ENCODE results near the gene ATG4C. TPM values are rescaled to one million over a fixed set of nuclear protein-coding genes. Genes with fewer than 3 reads are reported as not detected.

Gene ATG4C
- total RNA-seq, 4 donors from 2014 or later: 3.9 to 14.2 (median 7.7) TPM

- H3K9me3 ChIP-seq: no peaks in the 10 kb centered on the region
- H3K27me3 ChIP-seq: no peaks in the 10 kb centered on the region
- H3K27ac ChIP-seq: no peak overlapping the region
- 58 to 69% methylated on average over 1 of the region's 1 CpG for WGBS, 2 donors
- H3K4me3 ChIP-seq: no peak overlapping the region
- DNase-seq (ENCODE audit: low spot score in 2 of 2): no peak
- peaks cover 0 to 11% (median 4%) of the 10 kb centered on the region in 4 donors for H3K4me1 ChIP-seq
- TF ChIP-seq CTCF (IDR thresholded peaks at IDR 0.05) (no peak), EP300 (IDR thresholded peaks at IDR 0.05) (no peak)
- H3K36me3 ChIP-seq: no peaks in the 10 kb centered on the region
Observed at GRCh38 chr1:62794053-62794452, 10.1 kb downstream of the ATG4C start.

GRCh38 chr1:62796221-62796620 lies 12.3 kb downstream of the ATG4C start:
- H3K4me3 ChIP-seq: no peak overlapping the region
- no peak for DNase-seq (ENCODE audit: low spot score in 2 of 2)
- no peaks in the 10 kb centered on the region for H3K9me3 ChIP-seq
- H3K4me1 ChIP-seq: peaks cover 0 to 7% (median 3%) of the 10 kb centered on the region in 4 donors
- no peaks in the 10 kb centered on the region for H3K27me3 ChIP-seq
- H3K27ac ChIP-seq: peak overlapping the region in 1 of 4 donors; percentile 13
- no peak for TF ChIP-seq CTCF (IDR thresholded peaks at IDR 0.05)
- no peak for TF ChIP-seq POLR2A (IDR thresholded peaks at IDR 0.05)
- no peak for TF ChIP-seq EP300 (IDR thresholded peaks at IDR 0.05)
- H3K36me3 ChIP-seq: no peaks in the 10 kb centered on the region

GRCh38 chr1:62799688-62800087 lies 15.8 kb downstream of the ATG4C start:
- TF ChIP-seq EP300 (IDR thresholded peaks at IDR 0.05): no peak
- no peak for TF ChIP-seq POLR2A (IDR thresholded peaks at IDR 0.05)
- no peak for TF ChIP-seq CTCF (IDR thresholded peaks at IDR 0.05)

GRCh38 chr1:62800281-62800680 lies 16.3 kb downstream of the ATG4C start:
- TF ChIP-seq POLR2A (IDR thresholded peaks at IDR 0.05) (no peak), CTCF (IDR thresholded peaks at IDR 0.05) (no peak), EP300 (IDR thresholded peaks at IDR 0.05) (no peak)
- no peak for DNase-seq (ENCODE audit: low spot score in 2 of 2)
- no peaks in the 10 kb centered on the region for H3K27me3 ChIP-seq
- 78 to 83% methylated on average over 3 of the region's 3 CpGs for WGBS, 2 donors
- H3K4me1 ChIP-seq: peaks cover 0 to 7% (median 2%) of the 10 kb centered on the region in 4 donors
- H3K36me3 ChIP-seq: peaks cover 0 to 10% (median 0%) of the 10 kb centered on the region in 3 donors
- peak overlapping the region in 1 of 4 donors; percentile 6 for H3K27ac ChIP-seq
- no peak overlapping the region for H3K4me3 ChIP-seq
- H3K9me3 ChIP-seq: no peaks in the 10 kb centered on the region

More at GRCh38 chr1:62799688-62800087, 15.8 kb downstream of the ATG4C start:
- H3K36me3 ChIP-seq: peaks cover 0 to 10% (median 0%) of the 10 kb centered on the region in 3 donors
- DNase-seq (ENCODE audit: low spot score in 2 of 2): no peak
- no peaks in the 10 kb centered on the region for H3K9me3 ChIP-seq
- H3K27me3 ChIP-seq: no peaks in the 10 kb centered on the region
- H3K4me1 ChIP-seq: peaks cover 0 to 7% (median 2%) of the 10 kb centered on the region in 4 donors
- H3K4me3 ChIP-seq: no peak overlapping the region
- 89 to 90% methylated on average over 2 of the region's 2 CpGs for WGBS, 2 donors
- H3K27ac ChIP-seq: no peak overlapping the region

GRCh38 chr1:62800825-62801306 lies 16.9 kb downstream of the ATG4C start:
- peaks cover 0 to under 1% (median under 1%) of the 10 kb centered on the region in 4 donors for H3K4me1 ChIP-seq
- H3K27me3 ChIP-seq: no peaks in the 10 kb centered on the region
- WGBS, 2 donors: 62 to 80% methylated on average over 3 of the region's 3 CpGs
- H3K9me3 ChIP-seq: no peaks in the 10 kb centered on the region
- no peak for DNase-seq (ENCODE audit: low spot score in 2 of 2)
- peaks cover 0 to 10% (median 0%) of the 10 kb centered on the region in 3 donors for H3K36me3 ChIP-seq
- peak overlapping the region in 1 of 4 donors; percentile 56 for H3K27ac ChIP-seq
- TF ChIP-seq POLR2A (IDR thresholded peaks at IDR 0.05): no peak
- TF ChIP-seq CTCF (IDR thresholded peaks at IDR 0.05): no peak
- TF ChIP-seq EP300 (IDR thresholded peaks at IDR 0.05): peak in 1 of 2 donors; percentile 16
- H3K4me3 ChIP-seq: no peak overlapping the region
